ENCODE measurements around the gene ARHGAP24. TPM values are rescaled to one million over a fixed set of nuclear protein-coding genes. Genes with fewer than 3 reads are reported as not detected.

The ARHGAP24 gene
- total RNA-seq, 1 donor from 2014 or later, result 61.1 TPM

GRCh38 chr4:85824166-85824945, 349.4 kb downstream of the ARHGAP24 start:
- Histone ChIP-seq H3K36me3 (ENCODE audit: control insufficient read depth in 3 of 3, insufficient read depth in 3 of 3, low read length in 3 of 3) (no peaks in the 10 kb centered on the region), H3K4me1 (ENCODE audit: control insufficient read depth in 3 of 3, insufficient read depth in 3 of 3, low read length in 3 of 3) (peaks cover 15 to 30% (median 19%) of the 10 kb centered on the region in 3 donors), H3K27me3 (ENCODE audit: control insufficient read depth in 3 of 3, insufficient read depth in 3 of 3, low read length in 3 of 3) (no peaks in the 10 kb centered on the region), H3K9ac (ENCODE audit: low read depth in 1 of 3, low read length in 3 of 3) (peak overlapping the region in 1 of 3 donors; percentile 15), H3K27ac (ENCODE audit: low read depth, low read length) (peak overlapping the region; percentile 5), H3K4me3 (ENCODE audit: low read length in 3 of 3) (peak overlapping the region in 1 of 3 donors; percentile 0), H3K9me3 (ENCODE audit: control insufficient read depth in 3 of 3, low read length in 3 of 3) (no peaks in the 10 kb centered on the region)

GRCh38 chr4:85826060-85826678, 351.2 kb downstream of the ARHGAP24 start:
- peak overlapping the region; percentile 39 for H3K27ac ChIP-seq (ENCODE audit: low read depth, low read length)
- H3K4me1 ChIP-seq (ENCODE audit: control insufficient read depth in 3 of 3, insufficient read depth in 3 of 3, low read length in 3 of 3), result peaks cover 20 to 30% (median 28%) of the 10 kb centered on the region in 3 donors

GRCh38 chr4:85828027-85828890, 353.3 kb downstream of the ARHGAP24 start:
- Histone ChIP-seq H3K4me3 (ENCODE audit: low read length in 3 of 3) (peak overlapping the region; percentile 65 to 82 (median 73)), H3K27me3 (ENCODE audit: control insufficient read depth in 3 of 3, insufficient read depth in 3 of 3, low read length in 3 of 3) (no peaks in the 10 kb centered on the region), H3K36me3 (ENCODE audit: control insufficient read depth in 3 of 3, insufficient read depth in 3 of 3, low read length in 3 of 3) (no peaks in the 10 kb centered on the region), H3K9me3 (ENCODE audit: control insufficient read depth in 3 of 3, low read length in 3 of 3) (no peaks in the 10 kb centered on the region), H3K4me1 (ENCODE audit: control insufficient read depth in 3 of 3, insufficient read depth in 3 of 3, low read length in 3 of 3) (peaks cover 22 to 29% (median 27%) of the 10 kb centered on the region in 3 donors), H3K27ac (ENCODE audit: low read depth, low read length) (peak overlapping the region; percentile 81), H3K9ac (ENCODE audit: low read depth in 1 of 3, low read length in 3 of 3) (peak overlapping the region; percentile 63 to 85 (median 69))

More at GRCh38 chr4:85826060-85826678, 351.2 kb downstream of the ARHGAP24 start:
- H3K4me3 ChIP-seq (ENCODE audit: low read length in 3 of 3), result no peak overlapping the region
- H3K9me3 ChIP-seq (ENCODE audit: control insufficient read depth in 3 of 3, low read length in 3 of 3), result no peaks in the 10 kb centered on the region
- H3K27me3 ChIP-seq (ENCODE audit: control insufficient read depth in 3 of 3, insufficient read depth in 3 of 3, low read length in 3 of 3), result no peaks in the 10 kb centered on the region
- peak overlapping the region in 1 of 3 donors; percentile 1 for H3K9ac ChIP-seq (ENCODE audit: low read depth in 1 of 3, low read length in 3 of 3)
- no peaks in the 10 kb centered on the region for H3K36me3 ChIP-seq (ENCODE audit: control insufficient read depth in 3 of 3, insufficient read depth in 3 of 3, low read length in 3 of 3)

GRCh38 chr4:85829276-85830051, 354.5 kb downstream of the ARHGAP24 start:
- H3K27ac ChIP-seq (ENCODE audit: low read depth, low read length), result peak overlapping the region; percentile 32
- H3K9me3 ChIP-seq (ENCODE audit: control insufficient read depth in 3 of 3, low read length in 3 of 3), result no peaks in the 10 kb centered on the region
- no peaks in the 10 kb centered on the region for H3K36me3 ChIP-seq (ENCODE audit: control insufficient read depth in 3 of 3, insufficient read depth in 3 of 3, low read length in 3 of 3)
- peak overlapping the region in 2 of 3 donors; percentile 6 to 35 for H3K4me3 ChIP-seq (ENCODE audit: low read length in 3 of 3)
- H3K27me3 ChIP-seq (ENCODE audit: control insufficient read depth in 3 of 3, insufficient read depth in 3 of 3, low read length in 3 of 3), result no peaks in the 10 kb centered on the region
- no peak overlapping the region for H3K9ac ChIP-seq (ENCODE audit: low read depth in 1 of 3, low read length in 3 of 3)
- peaks cover 17 to 24% (median 21%) of the 10 kb centered on the region in 3 donors for H3K4me1 ChIP-seq (ENCODE audit: control insufficient read depth in 3 of 3, insufficient read depth in 3 of 3, low read length in 3 of 3)

- Histone ChIP-seq H3K4me1 (ENCODE audit: control insufficient read depth in 3 of 3, insufficient read depth in 3 of 3, low read length in 3 of 3) (peaks cover 10 to 16% (median 15%) of the 10 kb centered on the region in 3 donors), H3K36me3 (ENCODE audit: control insufficient read depth in 3 of 3, insufficient read depth in 3 of 3, low read length in 3 of 3) (no peaks in the 10 kb centered on the region), H3K9me3 (ENCODE audit: control insufficient read depth in 3 of 3, low read length in 3 of 3) (no peaks in the 10 kb centered on the region), H3K27me3 (ENCODE audit: control insufficient read depth in 3 of 3, insufficient read depth in 3 of 3, low read length in 3 of 3) (no peaks in the 10 kb centered on the region), H3K27ac (ENCODE audit: low read depth, low read length) (no peak overlapping the region), H3K9ac (ENCODE audit: low read depth in 1 of 3, low read length in 3 of 3) (no peak overlapping the region), H3K4me3 (ENCODE audit: low read length in 3 of 3) (no peak overlapping the region)
These were observed 356.7 kb downstream of the ARHGAP24 start for GRCh38 chr4:85831647-85832046.

- Histone ChIP-seq H3K4me1 (ENCODE audit: control insufficient read depth in 3 of 3, insufficient read depth in 3 of 3, low read length in 3 of 3) (peaks cover 10 to 14% (median 11%) of the 10 kb centered on the region in 3 donors), H3K4me3 (ENCODE audit: low read length in 3 of 3) (no peak overlapping the region), H3K27ac (ENCODE audit: low read depth, low read length) (no peak overlapping the region), H3K9me3 (ENCODE audit: control insufficient read depth in 3 of 3, low read length in 3 of 3) (no peaks in the 10 kb centered on the region), H3K36me3 (ENCODE audit: control insufficient read depth in 3 of 3, insufficient read depth in 3 of 3, low read length in 3 of 3) (no peaks in the 10 kb centered on the region), H3K27me3 (ENCODE audit: control insufficient read depth in 3 of 3, insufficient read depth in 3 of 3, low read length in 3 of 3) (no peaks in the 10 kb centered on the region), H3K9ac (ENCODE audit: low read depth in 1 of 3, low read length in 3 of 3) (peak overlapping the region in 1 of 3 donors; percentile 6)
These were observed 358.4 kb downstream of the ARHGAP24 start for GRCh38 chr4:85833302-85833701.

- H3K4me1 ChIP-seq (ENCODE audit: control insufficient read depth in 3 of 3, insufficient read depth in 3 of 3, low read length in 3 of 3), result peaks cover 4 to 14% (median 8%) of the 10 kb centered on the region in 3 donors
- no peaks in the 10 kb centered on the region for H3K36me3 ChIP-seq (ENCODE audit: control insufficient read depth in 3 of 3, insufficient read depth in 3 of 3, low read length in 3 of 3)
- no peak overlapping the region for H3K4me3 ChIP-seq (ENCODE audit: low read length in 3 of 3)
- no peaks in the 10 kb centered on the region for H3K27me3 ChIP-seq (ENCODE audit: control insufficient read depth in 3 of 3, insufficient read depth in 3 of 3, low read length in 3 of 3)
- H3K27ac ChIP-seq (ENCODE audit: low read depth, low read length), result no peak overlapping the region
- H3K9me3 ChIP-seq (ENCODE audit: control insufficient read depth in 3 of 3, low read length in 3 of 3), result no peaks in the 10 kb centered on the region
- H3K9ac ChIP-seq (ENCODE audit: low read depth in 1 of 3, low read length in 3 of 3), result no peak overlapping the region
These were observed 360.0 kb downstream of the ARHGAP24 start for GRCh38 chr4:85834934-85835333.

- no peak overlapping the region for H3K27ac ChIP-seq (ENCODE audit: low read depth, low read length)
These were observed 361.9 kb downstream of the ARHGAP24 start for GRCh38 chr4:85836588-85837438.

GRCh38 chr4:85837439-85837733, 362.4 kb downstream of the ARHGAP24 start:
- H3K36me3 ChIP-seq (ENCODE audit: control insufficient read depth in 3 of 3, insufficient read depth in 3 of 3, low read length in 3 of 3), result no peaks in the 10 kb centered on the region
- H3K9ac ChIP-seq (ENCODE audit: low read depth in 1 of 3, low read length in 3 of 3), result no peak overlapping the region
- no peak overlapping the region for H3K27ac ChIP-seq (ENCODE audit: low read depth, low read length)
- no peaks in the 10 kb centered on the region for H3K9me3 ChIP-seq (ENCODE audit: control insufficient read depth in 3 of 3, low read length in 3 of 3)
- H3K27me3 ChIP-seq (ENCODE audit: control insufficient read depth in 3 of 3, insufficient read depth in 3 of 3, low read length in 3 of 3), result no peaks in the 10 kb centered on the region
- no peak overlapping the region for H3K4me3 ChIP-seq (ENCODE audit: low read length in 3 of 3)
- peaks cover 0 to 18% (median 5%) of the 10 kb centered on the region in 3 donors for H3K4me1 ChIP-seq (ENCODE audit: control insufficient read depth in 3 of 3, insufficient read depth in 3 of 3, low read length in 3 of 3)

More at GRCh38 chr4:85836588-85837438, 361.9 kb downstream of the ARHGAP24 start:
- Histone ChIP-seq H3K4me1 (ENCODE audit: control insufficient read depth in 3 of 3, insufficient read depth in 3 of 3, low read length in 3 of 3) (peaks cover 0 to 14% (median 5%) of the 10 kb centered on the region in 3 donors), H3K4me3 (ENCODE audit: low read length in 3 of 3) (no peak overlapping the region), H3K27me3 (ENCODE audit: control insufficient read depth in 3 of 3, insufficient read depth in 3 of 3, low read length in 3 of 3) (no peaks in the 10 kb centered on the region), H3K36me3 (ENCODE audit: control insufficient read depth in 3 of 3, insufficient read depth in 3 of 3, low read length in 3 of 3) (no peaks in the 10 kb centered on the region), H3K9ac (ENCODE audit: low read depth in 1 of 3, low read length in 3 of 3) (no peak overlapping the region), H3K9me3 (ENCODE audit: control insufficient read depth in 3 of 3, low read length in 3 of 3) (no peaks in the 10 kb centered on the region)
